ENCODE results near the gene PAK1IP1. TPM values are rescaled to one million over a fixed set of nuclear protein-coding genes. Genes with fewer than 3 reads are reported as not detected.

Gene PAK1IP1
- polyA plus RNA-seq (30.4 and 33.1 TPM in 2 replicates), polyA minus RNA-seq (21.9 and 22.3 TPM in 2 replicates)

DNA sequence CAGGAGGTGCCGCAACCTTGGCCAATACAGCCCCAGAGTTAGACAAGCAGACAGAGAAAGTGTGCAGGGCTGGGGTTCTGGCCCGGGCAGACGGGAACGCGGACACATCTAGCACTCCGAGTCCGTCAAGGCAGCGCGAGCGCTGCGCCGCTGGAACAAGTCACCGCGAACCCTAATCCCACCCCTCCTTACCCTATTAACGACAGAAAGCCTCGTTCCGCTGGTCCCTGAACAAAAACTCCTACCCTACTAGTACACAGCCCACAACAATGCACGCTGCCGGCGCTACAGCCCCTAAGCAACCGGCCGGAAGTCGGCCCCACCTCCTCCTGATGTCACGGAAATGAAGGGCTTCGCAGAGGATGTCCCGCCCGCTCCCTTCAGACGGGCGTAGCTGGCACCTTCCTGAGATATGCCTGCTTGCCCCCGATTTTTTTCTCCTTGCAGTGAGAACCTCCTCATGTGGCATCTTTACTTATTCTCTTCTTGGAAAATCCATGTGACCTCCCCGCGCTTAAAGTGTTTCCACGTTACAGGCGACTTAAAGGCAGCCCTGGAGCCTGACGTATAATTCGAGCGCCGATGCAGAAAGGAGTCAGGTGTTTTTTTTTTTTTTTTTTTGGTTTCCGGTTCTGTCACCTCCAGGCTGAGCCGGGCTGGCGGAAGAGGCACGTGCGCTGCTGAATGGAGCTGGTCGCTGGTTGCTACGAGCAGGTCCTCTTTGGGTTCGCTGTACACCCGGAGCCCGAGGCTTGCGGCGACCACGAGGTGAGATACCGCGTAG, at the start of gene PAK1IP1, which contains the start of gene C6orf52:
PAK1IP1 (plus strand) TSS at position 671 of the 784 bp plus-strand sequence; CDS start at position 685, 14 bp downstream.
C6orf52 (minus strand) TSS at position 315 of the 784 bp plus-strand sequence. CDS start 7,066 bp downstream, outside the sequence.
- H4K20me1 ChIP-seq (ENCODE audit: insufficient read depth): no peaks in the 10 kb centered on the region
- H3K27ac ChIP-seq (ENCODE audit: low read length): peak within 1 kb of the TSS; percentile 92
- H3K27me3 ChIP-seq (ENCODE audit: insufficient read depth, low read depth, low read length): no peaks in the 10 kb centered on the region
- no peaks in the 10 kb centered on the region for H3K9me3 ChIP-seq (ENCODE audit: low read length)
- peak within 1 kb of the TSS; percentile 92 for H3K4me3 ChIP-seq (ENCODE audit: low read length)
- peak within 1 kb of the TSS; percentile 80 for H3K9ac ChIP-seq (ENCODE audit: low read length)
- peak; percentile 51 for TF ChIP-seq SMC3 (conservative IDR thresholded peaks at IDR 0.05; ENCODE audit: poor library complexity)
- TF ChIP-seq POLR2AphosphoS5 (IDR thresholded peaks at IDR 0.05): peak; percentile 90
- peak; percentile 100 for TF ChIP-seq MXI1 (conservative IDR thresholded peaks at IDR 0.05; ENCODE audit: poor library complexity, severe bottlenecking)
- peak; percentile 47 for TF ChIP-seq RAD21 (conservative IDR thresholded peaks at IDR 0.05)
- TF ChIP-seq EP300 (conservative IDR thresholded peaks at IDR 0.05; ENCODE audit: poor library complexity, severe bottlenecking): peak; percentile 86
- peak; percentile 62 for TF ChIP-seq TAF1 (IDR thresholded peaks at IDR 0.05; ENCODE audit: low read depth)
- TF ChIP-seq, protein P1, sequence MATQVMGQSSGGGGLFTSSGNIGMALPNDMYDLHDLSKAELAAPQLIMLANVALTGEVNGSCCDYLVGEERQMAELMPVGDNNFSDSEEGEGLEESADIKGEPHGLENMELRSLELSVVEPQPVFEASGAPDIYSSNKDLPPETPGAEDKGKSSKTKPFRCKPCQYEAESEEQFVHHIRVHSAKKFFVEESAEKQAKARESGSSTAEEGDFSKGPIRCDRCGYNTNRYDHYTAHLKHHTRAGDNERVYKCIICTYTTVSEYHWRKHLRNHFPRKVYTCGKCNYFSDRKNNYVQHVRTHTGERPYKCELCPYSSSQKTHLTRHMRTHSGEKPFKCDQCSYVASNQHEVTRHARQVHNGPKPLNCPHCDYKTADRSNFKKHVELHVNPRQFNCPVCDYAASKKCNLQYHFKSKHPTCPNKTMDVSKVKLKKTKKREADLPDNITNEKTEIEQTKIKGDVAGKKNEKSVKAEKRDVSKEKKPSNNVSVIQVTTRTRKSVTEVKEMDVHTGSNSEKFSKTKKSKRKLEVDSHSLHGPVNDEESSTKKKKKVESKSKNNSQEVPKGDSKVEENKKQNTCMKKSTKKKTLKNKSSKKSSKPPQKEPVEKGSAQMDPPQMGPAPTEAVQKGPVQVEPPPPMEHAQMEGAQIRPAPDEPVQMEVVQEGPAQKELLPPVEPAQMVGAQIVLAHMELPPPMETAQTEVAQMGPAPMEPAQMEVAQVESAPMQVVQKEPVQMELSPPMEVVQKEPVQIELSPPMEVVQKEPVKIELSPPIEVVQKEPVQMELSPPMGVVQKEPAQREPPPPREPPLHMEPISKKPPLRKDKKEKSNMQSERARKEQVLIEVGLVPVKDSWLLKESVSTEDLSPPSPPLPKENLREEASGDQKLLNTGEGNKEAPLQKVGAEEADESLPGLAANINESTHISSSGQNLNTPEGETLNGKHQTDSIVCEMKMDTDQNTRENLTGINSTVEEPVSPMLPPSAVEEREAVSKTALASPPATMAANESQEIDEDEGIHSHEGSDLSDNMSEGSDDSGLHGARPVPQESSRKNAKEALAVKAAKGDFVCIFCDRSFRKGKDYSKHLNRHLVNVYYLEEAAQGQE (IDR thresholded peaks at IDR 0.05; ENCODE audit: borderline replicate concordance): peak; percentile 15
- TF ChIP-seq EZH2 (IDR thresholded peaks at IDR 0.05; ENCODE audit: borderline replicate concordance, insufficient read depth, low read length, poor library complexity, severe bottlenecking): no peak
- TF ChIP-seq, protein P2, sequence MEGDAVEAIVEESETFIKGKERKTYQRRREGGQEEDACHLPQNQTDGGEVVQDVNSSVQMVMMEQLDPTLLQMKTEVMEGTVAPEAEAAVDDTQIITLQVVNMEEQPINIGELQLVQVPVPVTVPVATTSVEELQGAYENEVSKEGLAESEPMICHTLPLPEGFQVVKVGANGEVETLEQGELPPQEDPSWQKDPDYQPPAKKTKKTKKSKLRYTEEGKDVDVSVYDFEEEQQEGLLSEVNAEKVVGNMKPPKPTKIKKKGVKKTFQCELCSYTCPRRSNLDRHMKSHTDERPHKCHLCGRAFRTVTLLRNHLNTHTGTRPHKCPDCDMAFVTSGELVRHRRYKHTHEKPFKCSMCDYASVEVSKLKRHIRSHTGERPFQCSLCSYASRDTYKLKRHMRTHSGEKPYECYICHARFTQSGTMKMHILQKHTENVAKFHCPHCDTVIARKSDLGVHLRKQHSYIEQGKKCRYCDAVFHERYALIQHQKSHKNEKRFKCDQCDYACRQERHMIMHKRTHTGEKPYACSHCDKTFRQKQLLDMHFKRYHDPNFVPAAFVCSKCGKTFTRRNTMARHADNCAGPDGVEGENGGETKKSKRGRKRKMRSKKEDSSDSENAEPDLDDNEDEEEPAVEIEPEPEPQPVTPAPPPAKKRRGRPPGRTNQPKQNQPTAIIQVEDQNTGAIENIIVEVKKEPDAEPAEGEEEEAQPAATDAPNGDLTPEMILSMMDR (IDR thresholded peaks at IDR 0.05; ENCODE audit: poor library complexity, severe bottlenecking): no peak
- H3K4me2 ChIP-seq (ENCODE audit: low read length): peak within 1 kb of the TSS; percentile 85
- H3K79me2 ChIP-seq (replicated peaks; ENCODE audit: insufficient read depth, low read length): peaks cover 30% of the 10 kb centered on the region
- peak within 1 kb of the TSS; percentile 70 for H2AFZ ChIP-seq (ENCODE audit: low read depth, low read length)
- H3K36me3 ChIP-seq (ENCODE audit: insufficient read depth, low read length): no peaks in the 10 kb centered on the region
- H3F3A ChIP-seq (ENCODE audit: insufficient read depth, low read length, poor library complexity, severe bottlenecking): no peaks in the 10 kb centered on the region
- H3K9me2 ChIP-seq (ENCODE audit: insufficient read depth, low read length): no peaks in the 10 kb centered on the region

- H3K9me3 ChIP-seq (ENCODE audit: low read length): no peaks in the 10 kb centered on the region
- no peak overlapping the region for H3K27ac ChIP-seq (ENCODE audit: low read length)
These were observed 39.2 kb upstream of the PAK1IP1 start for GRCh38 chr6:10655508-10656055.

More at GRCh38 chr6:10655508-10656055, 39.2 kb upstream of the PAK1IP1 start:
- no peaks in the 10 kb centered on the region for H3K36me3 ChIP-seq (ENCODE audit: insufficient read depth, low read length)
- H4K20me1 ChIP-seq (ENCODE audit: insufficient read depth): no peaks in the 10 kb centered on the region
- no peaks in the 10 kb centered on the region for H3K27me3 ChIP-seq (ENCODE audit: insufficient read depth, low read depth, low read length)
- no peak overlapping the region for H2AFZ ChIP-seq (ENCODE audit: low read depth, low read length)
- no peak overlapping the region for H3K4me2 ChIP-seq (ENCODE audit: low read length)
- H3K9ac ChIP-seq (ENCODE audit: low read length): no peak overlapping the region
- H3K79me2 ChIP-seq (replicated peaks; ENCODE audit: insufficient read depth, low read length): no peaks in the 10 kb centered on the region
- no peaks in the 10 kb centered on the region for H3F3A ChIP-seq (ENCODE audit: insufficient read depth, low read length, poor library complexity, severe bottlenecking)
- no peaks in the 10 kb centered on the region for H3K9me2 ChIP-seq (ENCODE audit: insufficient read depth, low read length)
- TF ChIP-seq, protein P2 (IDR thresholded peaks at IDR 0.05; ENCODE audit: poor library complexity, severe bottlenecking): no peak
- TF ChIP-seq POLR2AphosphoS5 (IDR thresholded peaks at IDR 0.05): no peak
- no peak for TF ChIP-seq EP300 (conservative IDR thresholded peaks at IDR 0.05; ENCODE audit: poor library complexity, severe bottlenecking)
- TF ChIP-seq MXI1 (conservative IDR thresholded peaks at IDR 0.05; ENCODE audit: poor library complexity, severe bottlenecking): no peak
- TF ChIP-seq SMC3 (conservative IDR thresholded peaks at IDR 0.05; ENCODE audit: poor library complexity): no peak
- TF ChIP-seq, protein P1 (IDR thresholded peaks at IDR 0.05; ENCODE audit: borderline replicate concordance): no peak
- no peak for TF ChIP-seq EZH2 (IDR thresholded peaks at IDR 0.05; ENCODE audit: borderline replicate concordance, insufficient read depth, low read length, poor library complexity, severe bottlenecking)
- TF ChIP-seq RAD21 (conservative IDR thresholded peaks at IDR 0.05): no peak
- TF ChIP-seq TAF1 (IDR thresholded peaks at IDR 0.05; ENCODE audit: low read depth): no peak
- no peak overlapping the region for H3K4me3 ChIP-seq (ENCODE audit: low read length)

All from neural cell (in vitro differentiated cells).